LHCN-M2 (cell line): Measurements from ENCODE around the gene C6orf15. TPM values are rescaled to one million over a fixed set of nuclear protein-coding genes. Genes with fewer than 3 reads are reported as not detected.
A peak's percentile ranks its signal among the peaks of the same experiment; 100 is the strongest.
"Not testable (repeated sequence)": the region's sequence is repeated elsewhere in the genome, so short reads cannot be mapped to it uniquely, and the experiment has no call there.

Source experiments
- DNase-seq: peaks from one replicate; pipeline ENCODE4 v3.0.0-alpha.2; 2012; ENCODE audit warnings: low read depth
- total RNA-seq: library from RNA; depleted of rRNA; stranded (reverse); fragments of >200 nt; gene quantifications from 2 replicates; pipeline ENCODE4 v1.2.3, GENCODE V29; 2014; rRNA removed

C6orf15 gene
- total RNA-seq, 1 experiment from 2014 or later = 0.40 TPM

GRCh38 chr6:31070711-31071197, 41.6 kb downstream of the C6orf15 start:
- DNase-seq = peak; percentile 67

GRCh38 chr6:31068669-31069340, 43.6 kb downstream of the C6orf15 start:
- peak; percentile 75 for DNase-seq

- DNase-seq = not testable (repeated sequence)
Observed at GRCh38 chr6:31067891-31068668, 44.3 kb downstream of the C6orf15 start.

GRCh38 chr6:31067028-31067427, 45.3 kb downstream of the C6orf15 start:
- not testable (repeated sequence) for DNase-seq

GRCh38 chr6:31065556-31065955, 46.8 kb downstream of the C6orf15 start:
- DNase-seq = no peak

- DNase-seq = no peak
Observed at GRCh38 chr6:31063906-31064435, 48.4 kb downstream of the C6orf15 start.

Other genes with a start within 250 kb of the C6orf15 start
- 43.1 and 47.0 TPM in 2 replicates for gene DDR1, start 228.1 kb downstream of the C6orf15 start, total RNA-seq
- gene GTF2H4, start 204.4 kb downstream of the C6orf15 start, total RNA-seq = 9.0 and 16.2 TPM in 2 replicates
- gene VARS2, start 198.3 kb downstream of the C6orf15 start, total RNA-seq = 21.9 and 26.5 TPM in 2 replicates
- not detected in 2 replicates for gene SFTA2, start 180.4 kb downstream of the C6orf15 start, total RNA-seq
- not detected in 2 replicates for gene MUCL3, start 171.6 kb downstream of the C6orf15 start, total RNA-seq
- gene MUC21, start 128.9 kb downstream of the C6orf15 start, total RNA-seq = not detected in 2 replicates
- not detected in 2 replicates for gene MUC22, start 102.1 kb downstream of the C6orf15 start, total RNA-seq
- gene PSORS1C1, start 2.2 kb upstream of the C6orf15 start, total RNA-seq = 0.64 and 0.69 TPM in 2 replicates
- gene CDSN, start 7.9 kb upstream of the C6orf15 start, total RNA-seq = not detected in 2 replicates
- not detected in 2 replicates for gene PSORS1C2, start 26.5 kb upstream of the C6orf15 start, total RNA-seq
- 43.2 and 46.7 TPM in 2 replicates for gene CCHCR1, start 45.2 kb upstream of the C6orf15 start, total RNA-seq
- gene TCF19, start 46.0 kb upstream of the C6orf15 start, total RNA-seq = 61.1 and 65.0 TPM in 2 replicates
- 0.63 and 1.3 TPM in 2 replicates for gene POU5F1, start 58.1 kb upstream of the C6orf15 start, total RNA-seq
- 269 and 279 TPM in 2 replicates for gene HLA-C, start 159.5 kb upstream of the C6orf15 start, total RNA-seq
- gene HLA-B, start 244.6 kb upstream of the C6orf15 start, total RNA-seq = 47.6 and 58.7 TPM in 2 replicates